GM21390 (cell line): ENCODE data around the gene DAAM1.

Source experiments
- ATAC-seq: cut with Tn5 transposase; IDR thresholded peaks from one replicate; pipeline ENCODE4 v1.9.1; 2021; ENCODE audit not compliant: unreplicated experiment

The DAAM1 gene

DNA sequence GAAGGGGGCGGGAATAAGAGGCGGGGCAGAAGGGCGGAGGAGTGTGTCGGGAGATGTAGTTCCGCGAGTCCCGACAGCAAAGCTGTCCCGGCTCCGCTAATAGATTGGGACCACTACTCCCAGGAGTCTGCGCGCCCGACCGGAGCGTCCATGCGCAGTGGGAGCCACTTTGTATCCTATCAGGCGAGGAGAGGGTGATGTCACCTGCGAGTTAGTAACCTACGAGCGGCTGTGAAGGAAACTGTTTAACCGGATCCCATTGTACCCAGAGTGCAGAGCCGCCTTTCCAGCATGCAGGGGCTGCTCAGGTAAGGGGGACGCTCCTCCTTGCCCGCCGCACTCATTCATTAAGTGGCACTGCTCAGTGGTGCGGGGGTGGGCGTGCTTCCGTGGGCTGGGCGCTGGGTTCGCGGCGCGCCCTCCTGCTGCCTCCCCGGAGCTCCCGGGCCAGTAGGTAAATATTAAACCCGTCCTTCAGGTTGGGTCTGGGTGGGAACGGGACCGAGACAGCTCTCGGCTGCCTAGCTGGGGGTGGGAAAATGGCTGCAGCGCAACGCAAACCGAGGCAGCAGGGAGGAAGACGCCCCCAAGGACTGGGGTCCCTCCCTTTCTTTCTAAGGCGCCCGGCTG is at the start of gene DAAM1:
TSS of gene DAAM1 (plus strand) at position 207 of the 630 bp plus-strand sequence. CDS start 74,811 bp downstream, outside the sequence.
- ATAC-seq: peak; percentile 81

DNA sequence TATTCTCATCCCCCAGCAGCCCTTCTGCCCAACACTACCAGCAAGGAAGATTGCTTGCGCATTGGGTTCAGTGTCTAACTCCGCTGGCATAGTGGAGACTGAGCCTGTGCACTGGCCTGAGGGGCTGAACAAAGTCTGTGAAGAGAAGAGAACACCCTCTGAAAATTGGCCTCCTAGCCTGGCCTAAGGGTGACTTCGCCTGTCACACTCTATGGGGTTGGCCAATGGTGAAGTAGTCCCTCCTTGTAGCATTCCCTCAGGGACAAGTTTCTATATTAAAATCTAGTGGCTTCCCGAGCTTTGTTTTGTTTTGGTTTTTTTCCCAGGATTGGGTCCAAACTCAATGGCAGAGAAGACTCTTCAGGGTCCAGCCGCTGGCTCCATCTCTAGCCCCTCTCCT is 49.1 kb upstream of the DAAM1 start:
- ATAC-seq: no peak

DNA sequence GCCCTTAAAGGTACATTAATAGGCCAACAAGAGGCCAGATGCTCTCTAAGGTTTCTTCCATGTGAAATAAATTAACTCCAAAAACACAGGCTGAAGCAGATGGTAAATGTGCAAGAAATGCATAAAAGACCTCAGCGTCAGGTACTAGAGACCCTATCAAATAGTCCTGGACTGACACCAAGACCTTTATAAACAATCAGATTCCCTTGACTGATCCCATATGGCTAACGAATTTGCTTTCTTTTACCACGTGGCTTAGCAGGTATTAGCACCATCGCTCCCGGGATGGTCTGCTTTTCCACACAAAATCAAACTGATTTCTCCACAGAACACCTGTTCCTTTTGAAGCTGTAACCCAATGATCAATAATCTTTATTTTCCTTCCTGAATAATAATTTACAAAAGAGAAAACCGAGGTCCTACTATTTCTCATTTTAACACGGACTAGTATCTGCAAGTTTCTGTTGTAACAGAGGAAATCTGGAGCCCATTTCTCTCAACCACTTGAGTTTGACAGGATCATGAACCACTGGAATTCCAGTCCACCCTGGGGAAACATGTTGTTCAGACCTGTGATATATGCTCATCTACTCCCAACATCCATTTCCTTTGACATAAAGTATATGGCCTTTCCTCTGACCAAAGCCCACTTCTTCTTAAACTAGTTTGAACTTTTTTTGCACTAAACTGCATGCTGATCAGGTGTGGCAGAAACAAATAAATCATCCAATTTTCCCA is 48.2 kb upstream of the DAAM1 start:
- ATAC-seq: no peak

DNA sequence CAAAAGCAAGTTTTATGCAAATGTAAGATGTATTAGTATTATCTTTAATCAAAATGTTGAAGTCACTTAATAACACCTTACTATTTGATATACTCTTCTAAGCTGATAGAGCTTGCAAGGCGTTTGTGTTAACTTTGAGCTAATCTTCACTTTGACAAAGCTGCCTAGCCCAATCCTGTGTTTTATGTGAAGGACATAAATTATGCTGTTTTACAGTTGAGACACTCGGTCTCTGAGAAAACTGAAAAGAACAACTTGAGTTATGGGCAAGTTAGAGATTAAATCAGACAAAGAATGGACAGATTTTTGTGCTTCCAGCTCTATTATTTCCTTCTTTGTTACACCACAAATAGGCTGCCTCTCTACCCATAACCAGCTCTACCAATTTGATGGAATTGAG is 42.0 kb upstream of the DAAM1 start:
- no peak for ATAC-seq

DNA sequence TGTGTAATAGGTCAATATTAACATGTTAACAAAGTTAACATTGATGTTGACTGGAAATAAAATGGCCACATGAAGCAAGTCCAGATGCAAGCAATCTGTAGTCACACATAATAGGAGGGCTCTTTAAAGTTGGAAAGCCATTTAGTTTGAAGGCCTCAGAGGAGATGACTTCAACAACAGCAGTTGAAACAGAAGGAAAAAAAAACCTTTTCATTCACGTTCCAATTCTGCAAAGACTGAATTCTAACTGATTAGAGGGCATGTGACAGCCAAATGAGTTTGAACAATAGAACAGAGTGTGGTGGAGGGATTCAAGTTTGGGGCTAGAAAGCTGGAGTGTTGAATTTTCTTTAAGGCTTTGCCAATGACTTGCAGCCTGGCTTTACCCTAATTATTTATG is 41.5 kb upstream of the DAAM1 start:
- no peak for ATAC-seq

DNA sequence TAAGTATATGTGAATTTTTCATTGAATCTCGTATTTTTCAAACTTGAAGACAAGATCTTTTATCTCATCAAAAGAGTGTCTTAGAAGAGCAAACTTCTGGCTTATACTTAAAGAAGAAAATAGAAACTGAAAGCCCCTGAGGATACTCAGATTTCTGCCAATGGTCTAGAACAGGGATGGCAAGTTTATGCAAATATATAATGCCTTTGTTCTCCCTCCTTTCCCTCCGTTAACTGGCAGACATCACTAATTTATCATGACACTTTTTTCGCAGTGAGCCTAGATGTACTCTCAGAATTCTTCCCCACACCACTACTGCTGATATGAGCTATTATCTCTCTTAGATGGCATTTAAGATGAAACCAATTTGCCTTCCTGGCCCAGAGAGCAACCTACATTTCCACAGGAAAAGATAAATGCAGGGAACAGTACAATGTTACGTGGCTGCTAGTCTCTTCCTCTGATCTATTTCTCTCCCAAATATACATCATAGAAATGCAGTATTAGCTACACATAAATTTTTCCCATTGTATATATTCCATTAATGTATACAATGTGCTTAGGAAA is 40.0 kb upstream of the DAAM1 start:
- ATAC-seq: peak; percentile 81

DNA sequence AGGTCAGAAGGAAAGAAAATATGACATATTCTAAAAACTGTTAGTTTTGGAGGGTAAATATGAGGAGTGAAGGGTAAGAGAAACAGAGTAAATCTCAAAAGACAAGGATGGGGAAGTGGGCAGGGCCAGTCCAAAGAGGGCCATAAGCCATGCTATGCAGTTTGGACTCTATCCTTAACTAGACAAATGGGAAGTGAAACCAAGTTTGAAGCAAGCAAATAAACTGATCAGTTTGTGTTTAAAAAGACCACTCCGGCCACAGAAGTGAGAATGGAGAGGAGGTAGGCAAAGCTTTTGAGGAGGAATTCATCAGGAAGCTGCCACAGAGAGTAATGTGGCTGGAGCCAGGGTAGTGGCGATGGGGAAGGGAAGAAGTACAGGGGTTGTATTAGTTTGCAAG is 37.5 kb upstream of the DAAM1 start:
- ATAC-seq: peak; percentile 64

DNA sequence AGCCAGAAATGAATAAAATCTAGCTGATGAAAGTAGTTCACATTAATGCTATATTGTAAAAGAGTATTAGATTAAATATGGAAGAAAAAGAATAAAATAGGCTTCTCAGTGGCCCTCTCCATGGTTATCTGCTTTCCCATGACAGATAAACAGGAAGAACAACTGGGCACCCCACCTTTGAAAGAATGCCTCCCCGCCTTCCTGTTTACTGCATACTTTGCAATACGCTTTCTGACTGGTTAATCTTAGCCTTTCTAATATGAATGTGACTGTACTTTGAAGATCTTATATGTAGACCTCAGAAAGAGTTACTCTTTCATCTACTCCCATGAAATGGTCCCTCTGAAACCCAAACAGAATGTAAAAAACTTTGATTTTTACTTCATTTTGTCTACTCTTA is 34.1 kb upstream of the DAAM1 start:
- no peak for ATAC-seq

DNA sequence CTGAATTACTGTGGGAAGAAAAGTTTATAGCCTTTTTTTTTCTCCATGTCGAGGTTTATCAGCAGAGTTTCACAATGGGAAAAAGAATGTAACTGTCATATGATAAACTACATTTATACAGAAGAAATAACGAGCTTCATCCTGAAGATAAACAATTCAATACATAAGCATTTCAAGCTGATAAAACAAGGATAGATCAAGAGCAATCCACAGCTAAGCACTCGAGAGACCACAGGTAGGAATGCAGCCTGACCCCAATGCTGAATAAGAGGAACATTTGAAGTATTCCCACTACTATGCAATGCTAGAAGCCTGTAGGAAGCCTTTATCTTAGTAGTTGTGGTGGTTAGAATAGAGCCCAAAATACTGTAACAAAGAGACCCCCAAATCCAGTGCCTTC is 32.6 kb upstream of the DAAM1 start:
- no peak for ATAC-seq

DNA sequence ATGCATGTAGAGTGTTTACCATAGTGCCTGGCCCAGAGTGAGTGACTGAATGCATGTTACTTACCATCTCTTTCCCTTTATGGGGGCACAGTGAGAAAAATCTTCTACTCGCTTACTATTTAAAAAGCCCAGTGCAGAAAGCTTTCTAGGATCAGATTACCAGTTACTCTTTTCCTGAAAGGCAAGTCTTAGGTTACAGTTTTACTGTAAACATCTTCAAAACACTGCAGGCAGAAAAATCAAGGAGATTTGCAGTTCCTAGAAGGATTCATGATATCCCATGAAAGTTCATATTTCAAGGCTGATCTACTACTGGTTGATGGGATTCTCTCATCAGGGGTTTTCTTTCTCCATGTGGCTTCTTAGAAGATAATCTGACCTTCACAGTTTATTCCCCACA is 29.3 kb upstream of the DAAM1 start:
- ATAC-seq: no peak

DNA sequence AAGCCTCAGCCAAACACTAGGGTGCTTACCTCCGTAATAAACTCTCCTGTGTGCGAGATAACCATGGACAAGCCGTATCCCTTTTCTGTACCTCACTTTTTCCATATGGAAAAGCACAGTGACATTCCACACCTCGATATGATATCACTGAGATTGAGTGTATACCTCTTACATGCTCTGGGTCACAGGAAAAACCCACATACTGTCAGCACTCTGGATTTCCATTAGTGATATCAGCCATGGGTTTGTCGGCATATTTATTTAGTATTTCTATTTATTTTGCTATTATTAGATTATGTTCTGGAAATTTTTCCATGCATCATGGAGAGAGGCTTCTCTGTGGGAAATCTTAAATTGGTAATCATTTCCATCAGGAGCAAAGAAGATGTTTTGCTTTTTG is 28.0 kb upstream of the DAAM1 start:
- no peak for ATAC-seq

DNA sequence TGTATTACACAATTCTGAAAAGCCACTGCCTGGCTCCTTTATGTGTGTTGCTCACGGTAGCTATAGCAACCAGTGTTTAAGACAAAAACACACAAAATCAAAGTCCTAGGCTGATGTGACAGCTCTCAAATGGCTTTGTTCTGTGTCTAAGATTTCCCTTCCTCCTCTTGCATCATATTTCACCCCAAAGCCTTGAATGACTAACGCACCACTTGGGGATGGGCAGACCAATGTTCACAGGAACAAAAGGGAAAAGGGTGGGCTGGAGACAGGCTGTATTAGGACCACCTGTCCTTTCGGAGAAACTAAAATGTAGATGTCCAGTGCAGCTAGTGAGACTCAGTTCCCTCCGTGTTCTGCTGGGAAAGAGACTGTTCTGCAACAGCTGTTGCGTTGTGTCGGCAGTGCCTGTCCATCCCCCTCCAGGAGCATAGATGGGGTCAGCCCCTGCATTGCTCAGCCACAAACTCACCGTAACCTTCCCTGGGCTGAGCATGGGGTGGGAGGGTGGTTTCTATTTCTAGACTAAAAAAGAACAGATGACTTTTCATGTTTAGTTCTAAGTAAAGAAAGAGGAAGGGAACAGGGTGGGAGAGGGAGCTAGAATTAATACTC is 26.8 kb upstream of the DAAM1 start:
- no peak for ATAC-seq

DNA sequence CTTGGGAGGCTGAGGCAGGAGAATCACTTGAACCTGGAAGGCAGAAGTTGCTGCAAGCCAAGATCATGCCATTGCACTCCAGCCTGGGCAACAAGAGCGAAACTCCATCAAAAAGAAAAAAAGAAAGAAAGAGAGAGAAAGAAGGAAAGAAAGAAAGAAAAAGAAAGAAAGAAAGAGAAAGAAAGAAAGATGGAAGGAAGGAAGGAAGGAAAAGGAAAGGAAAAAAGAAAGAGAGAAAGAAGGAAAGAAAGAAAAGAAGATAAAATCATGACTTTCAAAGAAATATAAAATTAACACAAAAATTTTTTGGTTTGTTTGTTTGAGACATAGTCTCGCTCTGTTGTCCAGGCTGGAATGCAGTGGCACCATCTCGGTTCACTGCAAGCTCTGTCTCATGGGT is 22.2 kb upstream of the DAAM1 start:
- no peak for ATAC-seq

DNA sequence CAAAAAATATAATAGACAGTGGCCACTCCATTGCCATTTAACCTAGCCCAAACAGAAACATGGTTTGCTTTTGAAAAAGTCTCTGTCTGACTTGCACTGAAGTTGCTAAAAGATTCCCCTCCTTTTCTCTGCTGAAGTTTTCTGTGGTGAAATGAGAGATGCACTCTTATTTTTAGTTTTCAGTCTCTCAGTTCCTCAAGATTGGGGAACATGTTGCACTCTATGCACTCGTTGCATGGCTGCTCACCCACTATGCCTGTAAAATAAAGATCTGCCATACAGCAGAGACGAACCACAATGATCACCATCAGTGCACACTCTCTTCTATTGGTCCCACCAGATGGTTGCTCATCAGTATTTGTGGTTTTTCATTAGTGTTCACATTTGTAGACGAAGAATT is 13.1 kb upstream of the DAAM1 start:
- peak; percentile 99 for ATAC-seq

DNA sequence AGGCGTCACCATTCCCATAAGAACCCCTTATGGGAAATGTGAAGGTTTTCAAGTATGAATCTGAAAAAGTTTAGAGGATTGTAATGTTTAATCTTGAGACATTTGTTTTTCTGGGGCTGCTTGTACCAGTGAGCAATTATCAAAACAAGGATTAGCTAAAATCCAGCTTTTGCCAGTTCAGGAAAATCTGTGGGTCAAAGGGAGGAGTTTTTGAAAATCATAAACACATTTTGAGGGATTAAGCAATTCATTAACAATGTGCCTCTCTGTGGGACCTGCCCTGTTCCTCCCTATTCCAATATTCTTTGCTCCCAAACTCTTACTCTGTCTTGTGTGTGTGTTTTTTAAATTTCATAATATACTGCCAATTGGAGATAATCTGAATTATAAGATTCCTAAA is 11.7 kb upstream of the DAAM1 start:
- ATAC-seq: no peak

DNA sequence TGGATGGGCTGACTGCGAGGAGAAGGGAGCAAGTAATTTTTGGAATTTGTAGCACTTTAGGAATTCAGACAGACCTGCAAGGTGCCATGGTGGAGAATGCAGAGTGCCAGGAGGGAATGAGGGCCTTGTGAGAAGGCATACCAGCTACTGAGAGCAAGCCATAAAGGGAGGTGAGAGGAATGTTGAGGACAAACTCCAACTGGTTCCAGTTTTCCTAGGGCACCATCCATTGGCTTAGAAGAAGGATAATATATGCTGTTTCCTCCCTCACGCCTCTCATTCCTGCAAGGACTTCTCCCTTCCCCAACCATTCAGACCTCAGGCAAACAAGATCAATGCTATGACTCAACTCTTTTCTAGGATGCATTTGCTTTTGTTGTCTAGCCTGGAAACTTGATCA is 11.2 kb upstream of the DAAM1 start:
- no peak for ATAC-seq

DNA sequence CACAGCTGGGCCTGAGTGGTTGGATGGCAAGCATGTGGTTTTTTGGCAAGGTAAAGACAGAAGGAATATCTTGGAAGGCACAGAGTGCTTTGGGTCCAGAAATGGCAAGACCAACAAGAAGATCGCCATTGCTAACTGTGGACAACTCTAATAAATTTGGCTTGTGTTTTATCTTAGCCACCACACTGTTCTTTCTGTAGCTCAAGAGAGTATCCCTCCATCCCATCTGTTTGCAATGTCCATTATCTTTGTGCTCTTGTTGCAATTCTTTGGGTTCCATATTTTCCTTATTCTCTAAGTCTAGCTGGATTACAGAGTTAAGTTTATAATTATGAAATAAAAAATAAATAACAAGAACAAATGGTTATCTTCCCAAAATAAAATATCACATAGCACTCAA is 6.7 kb upstream of the DAAM1 start:
- no peak for ATAC-seq

DNA sequence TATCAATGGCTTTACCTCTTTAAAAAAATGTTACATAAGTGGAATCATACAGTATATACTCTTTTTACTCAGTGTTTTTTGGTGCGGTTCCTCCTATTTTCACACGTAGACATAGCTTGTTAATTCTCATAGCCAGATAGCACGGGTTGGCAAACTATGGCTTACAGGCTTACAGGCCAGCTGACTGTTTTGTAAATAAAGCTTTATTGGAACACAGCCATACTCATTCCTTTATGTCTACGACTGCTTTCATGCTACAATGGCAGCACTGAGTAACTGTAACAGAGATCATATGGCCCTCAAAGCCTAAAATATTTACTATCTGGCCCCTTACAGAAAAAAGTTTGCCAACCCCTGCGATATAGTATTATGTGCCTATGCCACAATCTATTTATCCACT is 5.8 kb upstream of the DAAM1 start:
- no peak for ATAC-seq

DNA sequence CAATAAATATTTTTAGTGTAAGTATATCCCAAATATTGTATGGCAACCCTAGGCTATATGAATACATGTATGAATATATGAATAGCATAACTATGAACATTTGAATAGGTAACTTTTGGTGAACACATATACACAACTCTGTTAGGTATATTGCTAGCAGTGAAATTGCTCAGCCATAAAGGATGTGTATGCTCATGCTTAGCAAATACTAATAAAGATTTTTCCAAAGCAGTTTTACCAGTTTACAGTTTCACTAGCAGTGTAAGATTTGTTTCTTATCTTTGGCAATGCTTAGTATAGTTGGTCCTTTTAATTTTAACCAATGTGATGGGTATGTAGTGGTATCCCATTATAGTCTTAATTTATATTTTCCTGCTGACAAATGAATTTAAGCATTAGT is 5.3 kb upstream of the DAAM1 start:
- no peak for ATAC-seq

DNA sequence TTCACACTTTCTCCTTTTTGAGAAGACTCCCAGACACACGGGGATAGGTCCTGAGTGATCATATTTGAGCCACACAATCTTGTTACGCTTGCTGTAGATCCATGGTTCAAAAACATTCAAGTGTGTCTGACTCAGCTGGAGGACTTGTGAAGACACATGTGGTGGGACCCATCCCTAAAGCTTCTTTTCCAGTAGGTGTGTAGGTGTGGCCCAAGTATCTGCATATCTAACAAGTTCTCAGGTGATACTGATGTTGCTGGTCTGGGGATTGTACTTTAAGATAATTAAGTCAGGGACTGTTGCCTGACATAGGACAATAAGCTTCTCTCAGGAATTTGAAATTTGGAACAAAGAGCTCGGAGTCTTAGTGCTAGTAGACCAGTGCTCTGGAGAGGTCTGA is 4.1 kb upstream of the DAAM1 start:
- no peak for ATAC-seq

DNA sequence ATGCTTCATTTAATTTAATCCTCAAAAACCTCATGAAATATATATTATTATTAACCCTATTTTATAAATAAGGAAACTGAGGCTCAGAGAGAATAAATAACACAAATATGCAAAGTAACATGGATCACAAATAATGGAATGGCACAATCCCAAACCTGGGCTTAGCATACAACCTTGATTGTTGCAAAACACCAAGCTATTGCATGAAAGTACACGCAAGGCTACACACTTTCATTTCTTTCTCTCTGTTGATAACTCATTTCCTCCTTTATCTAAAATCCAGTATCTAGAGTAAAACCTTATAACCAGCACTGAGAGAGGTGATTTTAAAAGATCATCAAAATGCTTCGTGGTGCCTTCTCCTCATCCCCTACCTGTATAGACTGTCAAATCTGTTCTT is 2.8 kb upstream of the DAAM1 start:
- no peak for ATAC-seq

DNA sequence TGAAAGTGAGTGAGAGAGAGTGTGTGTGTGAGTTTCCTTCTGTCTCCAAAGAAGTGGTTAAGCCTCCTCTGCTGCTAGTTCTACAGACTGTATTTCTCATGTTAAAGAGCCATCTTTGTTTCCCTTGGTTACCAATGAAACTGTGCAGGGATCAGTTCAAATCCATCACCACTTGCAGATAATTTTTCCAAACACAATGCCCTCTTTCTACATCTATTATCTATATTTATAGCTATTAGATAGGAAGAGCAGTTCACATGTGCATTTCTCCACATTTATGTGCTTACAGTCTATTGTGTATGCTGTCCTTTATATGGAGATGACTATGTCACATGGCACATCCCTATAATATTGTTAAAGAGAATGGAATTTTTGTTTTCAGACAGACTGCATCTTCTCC is 2.2 kb upstream of the DAAM1 start:
- ATAC-seq: no peak
